Measurements from ENCODE around the gene ID2. TPM values are rescaled to one million over a fixed set of nuclear protein-coding genes. Genes with fewer than 3 reads are reported as not detected.

Gene ID2
- polyA plus RNA-seq, 2 of the 4 experiments (the other 2 are of a cell fraction), result 177 to 181 TPM

GRCh38 chr2:8670580-8670979, 11.3 kb upstream of the ID2 start:
- H3K9me3 ChIP-seq, result peaks cover 18% of the 10 kb centered on the region; the same call in 2 of the 3 replicates
- WGBS (ENCODE audit: missing lambda C conversion rate), result 86% methylated on average over 7 of the region's 7 CpGs
- ATAC-seq (no peak), FAIRE-seq (no peak), DNase-seq (ENCODE audit: low read depth in 1 of 2, low spot score in 1 of 2) (no peak)
- no peak overlapping the region for H3K27ac ChIP-seq
- H3K4me1 ChIP-seq, result no peaks in the 10 kb centered on the region
- H3K4me3 ChIP-seq, result no peak overlapping the region
- TF ChIP-seq CTCF (IDR thresholded peaks at IDR 0.05) (no peak), PHF8 (IDR thresholded peaks at IDR 0.05; ENCODE audit: borderline replicate concordance, low read depth) (no peak), ZNF302 (CRISPR knock-in tag; IDR thresholded peaks at IDR 0.05) (no peak), RAD21 (conservative IDR thresholded peaks at IDR 0.05 in 1 of 2, IDR thresholded peaks at IDR 0.05 in 1 of 2) (no peak), RCOR1 (IDR thresholded peaks at IDR 0.05; ENCODE audit: low read depth, low read length) (no peak), TFCP2L1 (CRISPR knock-in tag; IDR thresholded peaks at IDR 0.05) (no peak), GATA3 (IDR thresholded peaks at IDR 0.05; ENCODE audit: borderline replicate concordance) (no peak)
- ChIA-PET POLR2A (interaction anchor here (1.4 to 1.7 kb wide), 2 partner anchors 8 to 11 kb away, joined by 5 to 12 read pairs; partner anchors contain the start of gene ID2), CTCF (interaction anchor here (1.5 to 1.9 kb wide), 2 partner anchors 12 to 25 kb away, joined by 5 read pairs; partner anchors contain the start of gene ID2)
- H3K4me2 ChIP-seq, result no peak overlapping the region

GRCh38 chr2:8671176-8671575, 10.7 kb upstream of the ID2 start:
- ChIA-PET CTCF (interaction anchor here (1.1 to 1.9 kb wide), 2 partner anchors 10 to 26 kb away, joined by 3 to 5 read pairs; partner anchors contain the start of gene ID2), POLR2A (no interaction called here)
- no peak overlapping the region; a peak in 1 of 6 replicates for H3K27ac ChIP-seq
- ATAC-seq (no peak), DNase-seq (ENCODE audit: low read depth in 1 of 2, low spot score in 1 of 2) (no peak), FAIRE-seq (no peak)
- no peaks in the 10 kb centered on the region for H3K4me1 ChIP-seq
- H3K4me2 ChIP-seq, result no peak overlapping the region
- H3K4me3 ChIP-seq, result no peak overlapping the region
- 88% methylated on average over 7 of the region's 8 CpGs for WGBS (ENCODE audit: missing lambda C conversion rate)
- H3K9me3 ChIP-seq, result peaks cover 19% of the 10 kb centered on the region; the same call in 2 of the 3 replicates
- TF ChIP-seq, protein P1, sequence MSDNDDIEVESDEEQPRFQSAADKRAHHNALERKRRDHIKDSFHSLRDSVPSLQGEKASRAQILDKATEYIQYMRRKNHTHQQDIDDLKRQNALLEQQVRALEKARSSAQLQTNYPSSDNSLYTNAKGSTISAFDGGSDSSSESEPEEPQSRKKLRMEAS (IDR thresholded peaks at IDR 0.05), result no peak
- TF ChIP-seq NR3C1 (IDR thresholded peaks at IDR 0.05) (no peak), ZNF302 (CRISPR knock-in tag; IDR thresholded peaks at IDR 0.05) (no peak), POLR2A (IDR thresholded peaks at IDR 0.05; ENCODE audit: low read length) (0 out of 2 replicates have a peak, but pooled peaks have one; percentile 23), CHD4 (IDR thresholded peaks at IDR 0.05; ENCODE audit: borderline replicate concordance) (no peak)
- TF ChIP-seq, protein P2, sequence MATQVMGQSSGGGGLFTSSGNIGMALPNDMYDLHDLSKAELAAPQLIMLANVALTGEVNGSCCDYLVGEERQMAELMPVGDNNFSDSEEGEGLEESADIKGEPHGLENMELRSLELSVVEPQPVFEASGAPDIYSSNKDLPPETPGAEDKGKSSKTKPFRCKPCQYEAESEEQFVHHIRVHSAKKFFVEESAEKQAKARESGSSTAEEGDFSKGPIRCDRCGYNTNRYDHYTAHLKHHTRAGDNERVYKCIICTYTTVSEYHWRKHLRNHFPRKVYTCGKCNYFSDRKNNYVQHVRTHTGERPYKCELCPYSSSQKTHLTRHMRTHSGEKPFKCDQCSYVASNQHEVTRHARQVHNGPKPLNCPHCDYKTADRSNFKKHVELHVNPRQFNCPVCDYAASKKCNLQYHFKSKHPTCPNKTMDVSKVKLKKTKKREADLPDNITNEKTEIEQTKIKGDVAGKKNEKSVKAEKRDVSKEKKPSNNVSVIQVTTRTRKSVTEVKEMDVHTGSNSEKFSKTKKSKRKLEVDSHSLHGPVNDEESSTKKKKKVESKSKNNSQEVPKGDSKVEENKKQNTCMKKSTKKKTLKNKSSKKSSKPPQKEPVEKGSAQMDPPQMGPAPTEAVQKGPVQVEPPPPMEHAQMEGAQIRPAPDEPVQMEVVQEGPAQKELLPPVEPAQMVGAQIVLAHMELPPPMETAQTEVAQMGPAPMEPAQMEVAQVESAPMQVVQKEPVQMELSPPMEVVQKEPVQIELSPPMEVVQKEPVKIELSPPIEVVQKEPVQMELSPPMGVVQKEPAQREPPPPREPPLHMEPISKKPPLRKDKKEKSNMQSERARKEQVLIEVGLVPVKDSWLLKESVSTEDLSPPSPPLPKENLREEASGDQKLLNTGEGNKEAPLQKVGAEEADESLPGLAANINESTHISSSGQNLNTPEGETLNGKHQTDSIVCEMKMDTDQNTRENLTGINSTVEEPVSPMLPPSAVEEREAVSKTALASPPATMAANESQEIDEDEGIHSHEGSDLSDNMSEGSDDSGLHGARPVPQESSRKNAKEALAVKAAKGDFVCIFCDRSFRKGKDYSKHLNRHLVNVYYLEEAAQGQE (IDR thresholded peaks at IDR 0.05), result no peak

DNA sequence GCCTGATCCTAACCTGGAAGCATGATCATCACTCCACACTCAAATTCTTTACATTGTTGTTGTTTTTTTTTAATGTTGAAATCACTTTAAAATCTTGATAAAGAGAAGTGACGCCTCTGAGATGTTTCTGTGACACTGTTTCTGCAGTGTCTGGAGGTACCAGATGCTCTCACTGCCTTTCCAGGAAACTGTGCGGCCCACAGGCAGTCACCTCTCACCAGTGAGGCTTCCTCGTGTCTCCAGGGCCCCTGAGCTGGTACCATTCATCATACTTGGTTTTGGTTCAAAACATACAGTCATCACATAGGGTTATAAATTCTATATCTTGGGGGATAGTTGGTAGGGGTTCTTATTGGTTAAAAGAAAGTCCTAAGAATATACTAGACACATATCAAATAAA, 10.1 kb upstream of the ID2 start:
- POLR2A ChIA-PET, result no interaction called here
- no peak for FAIRE-seq
- 89% methylated on average over 3 of the region's 3 CpGs for WGBS (ENCODE audit: missing lambda C conversion rate)
- TF ChIP-seq NR3C1 (IDR thresholded peaks at IDR 0.05) (no peak), JUNB (IDR thresholded peaks at IDR 0.05) (no peak), FOXS1 (CRISPR knock-in tag; IDR thresholded peaks at IDR 0.05) (no peak), RNF2 (IDR thresholded peaks at IDR 0.05; ENCODE audit: borderline replicate concordance, low read depth) (no peak), FOSB (CRISPR knock-in tag; IDR thresholded peaks at IDR 0.05) (no peak), BHLHE40 (IDR thresholded peaks at IDR 0.05; ENCODE audit: low read depth, low read length) (no peak), CEBPB (IDR thresholded peaks at IDR 0.05) (no peak), HES2 (IDR thresholded peaks at IDR 0.05) (no peak), HOXB13 (CRISPR knock-in tag; IDR thresholded peaks at IDR 0.05; ENCODE audit: low read depth) (no peak), EP300 (IDR thresholded peaks at IDR 0.05) (no peak; a peak in 1 of 5 replicates), ZSCAN20 (CRISPR knock-in tag; IDR thresholded peaks at IDR 0.05) (no peak)
- TF ChIP-seq, protein P3, sequence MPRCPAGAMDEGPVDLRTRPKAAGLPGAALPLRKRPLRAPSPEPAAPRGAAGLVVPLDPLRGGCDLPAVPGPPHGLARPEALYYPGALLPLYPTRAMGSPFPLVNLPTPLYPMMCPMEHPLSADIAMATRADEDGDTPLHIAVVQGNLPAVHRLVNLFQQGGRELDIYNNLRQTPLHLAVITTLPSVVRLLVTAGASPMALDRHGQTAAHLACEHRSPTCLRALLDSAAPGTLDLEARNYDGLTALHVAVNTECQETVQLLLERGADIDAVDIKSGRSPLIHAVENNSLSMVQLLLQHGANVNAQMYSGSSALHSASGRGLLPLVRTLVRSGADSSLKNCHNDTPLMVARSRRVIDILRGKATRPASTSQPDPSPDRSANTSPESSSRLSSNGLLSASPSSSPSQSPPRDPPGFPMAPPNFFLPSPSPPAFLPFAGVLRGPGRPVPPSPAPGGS (IDR thresholded peaks at IDR 0.05), result no peak
- TF ChIP-seq, protein P2 (IDR thresholded peaks at IDR 0.05), result no peak

More for the DNA sequence above, 10.1 kb upstream of the ID2 start:
- ATAC-seq (no peak), DNase-seq (ENCODE audit: low read depth in 1 of 2, low spot score in 1 of 2) (no peak)
- CTCF ChIA-PET, result interaction anchor here (1.1 kb wide), 1 partner anchor 10 kb away, joined by 3 read pairs; the partner anchor contains the start of gene ID2
- Histone ChIP-seq H3K9me3 (peaks cover 19% of the 10 kb centered on the region; the same call in 2 of the 3 replicates), H3K4me3 (no peak overlapping the region), H3K4me2 (no peak overlapping the region), H3K27ac (no peak overlapping the region), H3K4me1 (peaks cover 2% of the 10 kb centered on the region)

All from A549 (cell line).